ENCODE data around the gene ARL5C.

- TF ChIP-seq ZFP30 (CRISPR knock-in tag; IDR thresholded peaks at IDR 0.05) (no peak), ARNTL (CRISPR knock-in tag; IDR thresholded peaks at IDR 0.05; ENCODE audit: borderline replicate concordance, low read depth) (no peak), GLIS3 (CRISPR knock-in tag; IDR thresholded peaks at IDR 0.05) (no peak), SNAI2 (CRISPR knock-in tag; IDR thresholded peaks at IDR 0.05) (no peak), BACH2 (CRISPR knock-in tag; IDR thresholded peaks at IDR 0.05; ENCODE audit: borderline replicate concordance) (no peak), OSR1 (CRISPR knock-in tag; IDR thresholded peaks at IDR 0.05) (no peak), ZFP3 (CRISPR knock-in tag; IDR thresholded peaks at IDR 0.05) (no peak), CREB5 (CRISPR knock-in tag; IDR thresholded peaks at IDR 0.05; ENCODE audit: low read depth) (no peak)
These were observed 15.3 kb upstream of the ARL5C start for GRCh38 chr17:39181303-39181702.
